K562 (cell line): ENCODE data around the gene SART3. TPM values are rescaled to one million over a fixed set of nuclear protein-coding genes. Genes with fewer than 3 reads are reported as not detected.
A peak's percentile ranks its signal among the peaks of the same experiment; 100 is the strongest.

ENCODE experiments used
- ATF1 ChIP-seq, 2 experiments: fragments of 450-650 bp in 1 of 2; IDR thresholded peaks; 2 replicates each; pipeline ENCODE4 v1.6.1; 2016; ENCODE audit warnings: missing compliant biosample characterization in 1 of 2, missing genetic modification characterization in 1 of 2
- ATF7 ChIP-seq: fragments of 450-650 bp; IDR thresholded peaks from 2 replicates; pipeline ENCODE4 v1.7.1; 2014; ENCODE audit warnings: mild to moderate bottlenecking, moderate library complexity
- BHLHE40 ChIP-seq: IDR thresholded peaks from 2 replicates; pipeline ENCODE4 v1.6.1; 2011; ENCODE audit warnings: low read length, improper control_type of control experiment
- CTCF ChIP-seq, 3 experiments: IDR thresholded peaks in 2 of 3; conservative IDR thresholded peaks in 1 of 3; 2 replicates each; pipeline ENCODE4 v1.5.1; 2011 to 2012; ENCODE audit warnings: low read length in 3 of 3, mild to moderate bottlenecking in 3 of 3, control low read depth in 2 of 3, improper control_type of control experiment in 1 of 3, inconsistent platforms in 1 of 3, low read depth in 1 of 3, mixed read lengths in 1 of 3, moderate library complexity in 1 of 3; ENCODE audit not compliant: insufficient read depth in 2 of 3
- EP300 ChIP-seq: IDR thresholded peaks from 2 replicates; pipeline ENCODE4 v1.6.1; 2012; ENCODE audit warnings: low read length, improper control_type of control experiment
- GABPA ChIP-seq: fragments of 200-800 bp; sonication (Bioruptor generic); conservative IDR thresholded peaks from 2 replicates; pipeline ENCODE4 v1.6.1; 2016; ENCODE audit warnings: low read depth, missing genetic modification characterization, missing compliant biosample characterization
- GMEB1 ChIP-seq: fragments of 250-450 bp; sonication (Bioruptor Pico); IDR thresholded peaks from 2 replicates; pipeline ENCODE4 v1.4.0; 2020; ENCODE audit warnings: mild to moderate bottlenecking
- MCM3 ChIP-seq: fragments of 450-650 bp; IDR thresholded peaks from 2 replicates; pipeline ENCODE4 v1.6.1; 2016
- RAD21 ChIP-seq, 2 experiments: fragments of 250-450 bp in 1 of 2; fragments of 450-650 bp in 1 of 2; sonication (Bioruptor Pico) in 1 of 2; formaldehyde crosslinking in 1 of 2; IDR thresholded peaks in 1 of 2; conservative IDR thresholded peaks in 1 of 2; 2 replicates each; pipeline versions ENCODE4 v1.4.0 to v1.8.0; 2020 to 2022; ENCODE audit warnings: mild to moderate bottlenecking in 2 of 2, moderate library complexity in 1 of 2
- RB1 ChIP-seq: fragments of 450-650 bp; IDR thresholded peaks from 2 replicates; pipeline ENCODE4 v1.6.1; 2017; ENCODE audit warnings: low read depth, mild to moderate bottlenecking
- REST ChIP-seq, 2 experiments: fragments of 450-650 bp; formaldehyde crosslinking in 1 of 2; IDR thresholded peaks; 2 replicates each; pipeline versions ENCODE4 v1.4.0 to v1.6.1; 2014 to 2020; ENCODE audit warnings: mild to moderate bottlenecking in 2 of 2, borderline replicate concordance in 1 of 2, low read depth in 1 of 2
- SMARCC2 ChIP-seq: fragments of 450-650 bp; IDR thresholded peaks from 2 replicates; pipeline ENCODE4 v1.6.1; 2017; ENCODE audit warnings: antibody characterized with exemption, moderate library complexity, mild to moderate bottlenecking, low read depth
- SMC3 ChIP-seq: conservative IDR thresholded peaks from 2 replicates; pipeline ENCODE4 v1.6.1; 2011; ENCODE audit warnings: low read depth, low read length, improper control_type of control experiment; ENCODE audit not compliant: insufficient read depth
- SPI1 ChIP-seq: IDR thresholded peaks from 2 replicates; pipeline ENCODE4 v1.6.1; 2011; ENCODE audit warnings: low read depth, low read length, control low read depth, borderline replicate concordance
- ZNF23 ChIP-seq: fragments of 250-450 bp; sonication (Bioruptor Pico); IDR thresholded peaks from 2 replicates; pipeline ENCODE4 v1.4.0; 2020; ENCODE audit warnings: mild to moderate bottlenecking
- polyA plus RNA-seq, 8 experiments: library from polyadenylated mRNA; depleted of rRNA in 4 of 8; stranded (reverse) in 5 of 8; unstranded in 3 of 8; fragments of >200 nt; fragmentation: Nextera tagmentation in 2 of 8; fragmentation: Illumina TruSeq in 1 of 8; extraction: Ambion mirVana in 2 of 8; extraction: Trizol in 1 of 8; gene quantifications; 2 replicates each; pipeline versions ENCODE4 v1.2.1 to v1.2.3, GENCODE V29; 2011 to 2014; ENCODE audit warnings: inconsistent platforms in 1 of 8, missing spikeins in 1 of 8
- total RNA-seq, 7 experiments: library from RNA; depleted of rRNA in 6 of 7; stranded (reverse); fragments of >200 nt in 6 of 7; fragmentation: Illumina TruSeq in 2 of 7; extraction: Trizol in 2 of 7; gene quantifications; 2 replicates each; pipeline versions ENCODE4 v1.2.1 to v1.2.3, GENCODE V29; 2011 to 2021; ENCODE audit warnings: low replicate concordance in 1 of 7

Gene SART3
- total and polyA plus RNA-seq, 9 of the 15 experiments (the other 6 are each of a cell fraction or from before 2014, with no cell fraction given) = 8.9 to 167 (median 56.7) TPM

- TF ChIP-seq REST (IDR thresholded peaks at IDR 0.05; ENCODE audit: borderline replicate concordance) (peak; percentile 70), REST (CRISPR knock-in tag; IDR thresholded peaks at IDR 0.05; ENCODE audit: low read depth) (no peak), SPI1 (peak; percentile 62), MCM3 (no peak), GABPA (tag) (0 out of 2 replicates have a peak, but pooled peaks have one; percentile 17), SMC3 (peak; percentile 87), CTCF (IDR thresholded peaks at IDR 0.05 in 2 of 3, conservative IDR thresholded peaks at IDR 0.05 in 1 of 3; ENCODE audit: insufficient read depth in 2 of 3, low read depth in 1 of 3, low read length in 3 of 3) (peak; percentile 71 to 90 (median 84)), EP300 (no peak), BHLHE40 (no peak), RB1 (peak; percentile 51; the same call in 1 of the 2 replicates), ZNF23 (CRISPR knock-in tag) (no peak), ATF1 (CRISPR knock-in tag; IDR thresholded peaks at IDR 0.05) (no peak), ATF1 (tag; IDR thresholded peaks at IDR 0.05) (peak; percentile 29; the same call in 1 of the 2 replicates), RAD21 (CRISPR knock-in tag; conservative IDR thresholded peaks at IDR 0.05 in 1 of 2, IDR thresholded peaks at IDR 0.05 in 1 of 2) (peak; percentile 65 to 83), GMEB1 (CRISPR knock-in tag) (no peak), SMARCC2 (no peak), ATF7 (peak; percentile 22; the same call in 1 of the 2 replicates)
Observed at GRCh38 chr12:108511633-108512540, 49.1 kb downstream of the SART3 start (continued).
